GM18873 (cell line): Measurements from ENCODE around the gene PTTG2.
"Not testable (repeated sequence)": the region's sequence is repeated elsewhere in the genome, so short reads cannot be mapped to it uniquely, and the experiment has no call there.

ENCODE experiments used
- ATAC-seq: cut with Tn5 transposase; IDR thresholded peaks from one replicate; pipeline ENCODE4 v1.9.1; 2021; ENCODE audit warnings: mild to moderate bottlenecking, moderate library complexity, moderate number of reproducible peaks; ENCODE audit not compliant: unreplicated experiment, low FRiP score

PTTG2 gene

GRCh38 chr4:37953620-37954293 is 6.4 kb upstream of the PTTG2 start:
- ATAC-seq: no peak

- ATAC-seq: no peak
Observed at GRCh38 chr4:37956941-37957340, 3.3 kb upstream of the PTTG2 start.

GRCh38 chr4:37958932-37959331 is 1.3 kb upstream of the PTTG2 start:
- ATAC-seq: no peak

- ATAC-seq: no peak
Observed at GRCh38 chr4:37960679-37961450, 667 bp downstream of the PTTG2 start.

GRCh38 chr4:37964734-37965457 is 4.7 kb downstream of the PTTG2 start:
- ATAC-seq: no peak

GRCh38 chr4:37966044-37966443 is 5.8 kb downstream of the PTTG2 start:
- ATAC-seq: no peak

- no peak for ATAC-seq
Observed at GRCh38 chr4:37967736-37968135, 7.5 kb downstream of the PTTG2 start.

- ATAC-seq: no peak
Observed at GRCh38 chr4:37968747-37969146, 8.5 kb downstream of the PTTG2 start.

- peak; percentile 57 for ATAC-seq
Observed at GRCh38 chr4:37970702-37971101, 10.5 kb downstream of the PTTG2 start.

- ATAC-seq: no peak
Observed at GRCh38 chr4:37971202-37971601, 11.0 kb downstream of the PTTG2 start.

- no peak for ATAC-seq
Observed at GRCh38 chr4:37973441-37973840, 13.2 kb downstream of the PTTG2 start.

- not testable (repeated sequence) for ATAC-seq
Observed at GRCh38 chr4:37975321-37975822, 15.2 kb downstream of the PTTG2 start.

GRCh38 chr4:37976507-37976906 is 16.3 kb downstream of the PTTG2 start:
- ATAC-seq: no peak

- ATAC-seq: peak; percentile 41
Observed at GRCh38 chr4:37976991-37977470, 16.8 kb downstream of the PTTG2 start.

- peak; percentile 45 for ATAC-seq
Observed at GRCh38 chr4:37977471-37978247, 17.5 kb downstream of the PTTG2 start.

GRCh38 chr4:37978248-37978924 is 18.2 kb downstream of the PTTG2 start:
- peak; percentile 32 for ATAC-seq

- no peak for ATAC-seq
Observed at GRCh38 chr4:37980246-37980645, 20.0 kb downstream of the PTTG2 start.

- no peak for ATAC-seq
Observed at GRCh38 chr4:37981425-37981824, 21.2 kb downstream of the PTTG2 start.

- ATAC-seq: no peak
Observed at GRCh38 chr4:37981844-37982720, 21.9 kb downstream of the PTTG2 start.
